ENCODE measurements around the gene RPS21.

Gene RPS21

DNA sequence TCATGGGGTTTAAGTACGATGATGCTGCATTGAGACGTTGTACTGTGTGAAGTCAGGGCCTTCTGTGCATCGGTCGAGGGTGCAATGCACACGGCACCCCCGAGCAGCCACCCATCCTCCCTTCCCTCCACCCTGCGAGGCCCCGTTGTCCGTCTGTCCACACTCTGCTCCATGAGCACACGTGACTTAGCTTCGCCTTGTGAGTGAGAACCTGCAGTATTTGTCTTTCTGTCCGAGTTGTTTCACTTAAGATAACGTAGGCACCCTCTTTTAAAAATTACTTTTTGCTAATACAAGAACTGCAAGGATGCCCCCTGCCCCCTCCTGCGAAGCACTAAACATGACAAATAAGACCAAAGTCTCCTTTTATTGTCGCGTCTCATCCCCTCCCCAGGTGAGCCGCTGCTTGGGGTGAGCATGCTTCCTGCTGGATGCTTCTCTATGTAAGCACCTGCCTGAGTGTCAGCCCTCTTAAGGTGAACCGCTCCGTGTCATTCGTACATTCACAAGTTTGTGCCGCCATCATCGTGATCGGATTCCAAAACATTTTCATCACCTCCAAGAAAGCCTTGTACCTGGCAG lies 44.1 kb downstream of the RPS21 start:
- no peak for DNase-seq (ENCODE audit: low read depth in 1 of 2, low spot score in 1 of 2)
- H3K27me3 ChIP-seq (ENCODE audit: insufficient read depth, poor library complexity, severe bottlenecking), result peaks cover 9% of the 10 kb centered on the region
- no peak overlapping the region for H3K27ac ChIP-seq (replicated peaks)
- no peak for TF ChIP-seq GABPA (IDR thresholded peaks at IDR 0.05; ENCODE audit: low read depth)
- TF ChIP-seq, protein P1, sequence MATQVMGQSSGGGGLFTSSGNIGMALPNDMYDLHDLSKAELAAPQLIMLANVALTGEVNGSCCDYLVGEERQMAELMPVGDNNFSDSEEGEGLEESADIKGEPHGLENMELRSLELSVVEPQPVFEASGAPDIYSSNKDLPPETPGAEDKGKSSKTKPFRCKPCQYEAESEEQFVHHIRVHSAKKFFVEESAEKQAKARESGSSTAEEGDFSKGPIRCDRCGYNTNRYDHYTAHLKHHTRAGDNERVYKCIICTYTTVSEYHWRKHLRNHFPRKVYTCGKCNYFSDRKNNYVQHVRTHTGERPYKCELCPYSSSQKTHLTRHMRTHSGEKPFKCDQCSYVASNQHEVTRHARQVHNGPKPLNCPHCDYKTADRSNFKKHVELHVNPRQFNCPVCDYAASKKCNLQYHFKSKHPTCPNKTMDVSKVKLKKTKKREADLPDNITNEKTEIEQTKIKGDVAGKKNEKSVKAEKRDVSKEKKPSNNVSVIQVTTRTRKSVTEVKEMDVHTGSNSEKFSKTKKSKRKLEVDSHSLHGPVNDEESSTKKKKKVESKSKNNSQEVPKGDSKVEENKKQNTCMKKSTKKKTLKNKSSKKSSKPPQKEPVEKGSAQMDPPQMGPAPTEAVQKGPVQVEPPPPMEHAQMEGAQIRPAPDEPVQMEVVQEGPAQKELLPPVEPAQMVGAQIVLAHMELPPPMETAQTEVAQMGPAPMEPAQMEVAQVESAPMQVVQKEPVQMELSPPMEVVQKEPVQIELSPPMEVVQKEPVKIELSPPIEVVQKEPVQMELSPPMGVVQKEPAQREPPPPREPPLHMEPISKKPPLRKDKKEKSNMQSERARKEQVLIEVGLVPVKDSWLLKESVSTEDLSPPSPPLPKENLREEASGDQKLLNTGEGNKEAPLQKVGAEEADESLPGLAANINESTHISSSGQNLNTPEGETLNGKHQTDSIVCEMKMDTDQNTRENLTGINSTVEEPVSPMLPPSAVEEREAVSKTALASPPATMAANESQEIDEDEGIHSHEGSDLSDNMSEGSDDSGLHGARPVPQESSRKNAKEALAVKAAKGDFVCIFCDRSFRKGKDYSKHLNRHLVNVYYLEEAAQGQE (IDR thresholded peaks at IDR 0.05; ENCODE audit: insufficient replicate concordance, low read depth), result no peak
- no peak for TF ChIP-seq POLR2AphosphoS5 (IDR thresholded peaks at IDR 0.05; ENCODE audit: low read depth)
- TF ChIP-seq CTCF (IDR thresholded peaks at IDR 0.05; ENCODE audit: insufficient read depth, low read length), result no peak
- no peak for TF ChIP-seq SPI1 (IDR thresholded peaks at IDR 0.05; ENCODE audit: borderline replicate concordance, low read depth)
- H3K4me3 ChIP-seq (replicated peaks; ENCODE audit: insufficient read depth, low read length), result no peak overlapping the region

DNA sequence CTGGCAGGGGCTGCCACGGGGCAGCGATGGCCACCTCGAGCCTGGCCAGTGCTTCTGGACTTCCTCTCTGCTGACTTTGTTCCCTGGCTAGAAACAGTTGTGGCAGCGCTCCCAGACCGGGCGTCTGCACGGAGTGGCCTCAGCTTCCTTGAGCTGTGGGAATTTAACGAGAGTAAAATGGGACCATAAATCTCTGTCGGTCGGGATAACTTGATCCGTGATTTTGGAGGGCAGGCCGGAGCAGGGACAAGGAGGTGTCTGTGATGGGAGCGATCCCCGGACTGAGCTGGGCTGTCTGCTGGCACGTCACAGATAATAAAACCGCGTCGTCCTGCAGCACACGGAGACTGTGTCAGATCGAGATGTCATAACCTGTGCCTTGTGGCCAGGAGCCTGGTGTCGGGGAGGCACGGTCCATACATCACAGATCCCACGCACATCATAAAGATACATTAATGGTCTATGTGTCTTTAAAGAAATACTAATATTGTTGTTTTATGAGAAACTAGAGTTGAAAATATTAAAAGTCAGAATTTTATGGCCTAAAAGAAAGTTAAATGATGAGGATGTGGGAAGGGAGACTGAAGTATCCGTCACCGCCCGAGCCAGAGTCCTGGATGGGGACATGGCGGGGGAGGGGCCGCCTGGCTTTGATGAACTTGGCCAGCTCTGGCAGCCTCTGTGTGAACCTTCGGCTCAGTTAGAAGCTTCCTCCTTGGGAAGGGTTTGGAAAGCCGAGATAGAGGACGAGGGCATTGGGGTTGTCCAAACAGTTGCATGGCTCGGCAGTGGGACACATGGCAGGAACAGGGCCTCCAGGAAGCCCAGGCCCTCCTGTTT lies 47.0 kb downstream of the RPS21 start:
- Histone ChIP-seq H3K27me3 (ENCODE audit: insufficient read depth, poor library complexity, severe bottlenecking) (peaks cover 9% of the 10 kb centered on the region), H3K27ac (replicated peaks) (no peak overlapping the region), H3K4me3 (replicated peaks; ENCODE audit: insufficient read depth, low read length) (no peak overlapping the region)
- no peak for DNase-seq (ENCODE audit: low read depth in 1 of 2, low spot score in 1 of 2)
- TF ChIP-seq, protein P1 (IDR thresholded peaks at IDR 0.05; ENCODE audit: insufficient replicate concordance, low read depth), result no peak
- TF ChIP-seq SPI1 (IDR thresholded peaks at IDR 0.05; ENCODE audit: borderline replicate concordance, low read depth), result no peak
- no peak for TF ChIP-seq GABPA (IDR thresholded peaks at IDR 0.05; ENCODE audit: low read depth)
- no peak for TF ChIP-seq POLR2AphosphoS5 (IDR thresholded peaks at IDR 0.05; ENCODE audit: low read depth)

DNA sequence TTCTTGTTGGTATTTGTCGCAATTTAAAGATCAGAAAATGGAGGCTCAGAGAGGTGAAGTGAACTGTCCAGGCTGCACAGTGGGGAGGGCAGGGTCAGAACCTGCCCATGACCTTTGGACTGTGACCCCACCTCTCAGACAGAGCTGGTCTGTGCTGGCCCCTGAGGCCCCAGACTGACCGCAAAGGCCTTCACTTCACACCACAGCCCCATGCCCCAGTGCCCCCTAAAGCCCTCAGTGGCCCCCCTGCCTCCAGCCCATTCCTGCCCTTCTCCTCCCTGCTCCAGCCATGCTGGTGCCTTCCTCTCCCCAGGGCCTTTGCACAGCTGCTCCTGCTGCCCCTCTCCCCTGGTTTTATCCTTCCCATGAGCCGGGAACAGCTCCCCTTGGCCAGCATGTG lies 49.8 kb downstream of the RPS21 start:
- no peak overlapping the region for H3K4me3 ChIP-seq (replicated peaks; ENCODE audit: insufficient read depth, low read length)
- TF ChIP-seq CTCF (IDR thresholded peaks at IDR 0.05; ENCODE audit: insufficient read depth, low read length) (no peak), GABPA (IDR thresholded peaks at IDR 0.05; ENCODE audit: low read depth) (no peak), SPI1 (IDR thresholded peaks at IDR 0.05; ENCODE audit: borderline replicate concordance, low read depth) (no peak), POLR2AphosphoS5 (IDR thresholded peaks at IDR 0.05; ENCODE audit: low read depth) (no peak)
- TF ChIP-seq, protein P1 (IDR thresholded peaks at IDR 0.05; ENCODE audit: insufficient replicate concordance, low read depth), result no peak
- H3K27me3 ChIP-seq (ENCODE audit: insufficient read depth, poor library complexity, severe bottlenecking), result peaks cover 9% of the 10 kb centered on the region
- no peak overlapping the region for H3K27ac ChIP-seq (replicated peaks)
- no peak for DNase-seq (ENCODE audit: low read depth in 1 of 2, low spot score in 1 of 2)
